Liver (tissue), 9 donors: Measurements from ENCODE around the gene DSE. TPM values are rescaled to one million over a fixed set of nuclear protein-coding genes. Genes with fewer than 3 reads are reported as not detected.

ENCODE experiments used
- DNase-seq: peaks from one replicate; pipeline ENCODE4 v3.0.0-alpha.2; 2017; ENCODE audit warnings: low spot score
- H3K27ac ChIP-seq, 2 donors: one replicate each; pipeline ENCODE4 v1.7.0; 2013; ENCODE audit warnings: inconsistent platforms in 2 of 2, low read length in 2 of 2, control low read depth in 1 of 2, low read depth in 1 of 2, mild to moderate bottlenecking in 1 of 2
- H3K27me3 ChIP-seq, 4 donors: one replicate each; pipeline versions ENCODE4 v1.6.1 to v1.7.0; 2013; ENCODE audit warnings: low read length in 3 of 4, inconsistent platforms in 1 of 4, mild to moderate bottlenecking in 1 of 4, moderate library complexity in 1 of 4; ENCODE audit not compliant: control insufficient read depth in 4 of 4, insufficient read depth in 4 of 4
- H3K36me3 ChIP-seq, 4 donors: one replicate each; pipeline versions ENCODE4 v1.6.1 to v1.7.0; 2013; ENCODE audit warnings: low read length in 3 of 4, mild to moderate bottlenecking in 3 of 4, low read depth in 1 of 4, moderate library complexity in 1 of 4; ENCODE audit not compliant: control insufficient read depth in 4 of 4, insufficient read depth in 3 of 4
- H3K4me1 ChIP-seq, 4 donors: one replicate each; pipeline versions ENCODE4 v1.6.1 to v1.7.0; 2013; ENCODE audit warnings: low read length in 3 of 4, mild to moderate bottlenecking in 3 of 4, moderate library complexity in 1 of 4; ENCODE audit not compliant: control insufficient read depth in 4 of 4, insufficient read depth in 4 of 4
- H3K4me3 ChIP-seq, 3 donors: one replicate each; pipeline versions ENCODE4 v1.6.1 to v1.7.0; 2013; ENCODE audit warnings: low read length in 3 of 3, control low read depth in 1 of 3, low read depth in 1 of 3, mild to moderate bottlenecking in 1 of 3
- H3K9ac ChIP-seq, 2 donors: one replicate each; pipeline ENCODE4 v1.7.0; 2013; ENCODE audit warnings: low read length in 2 of 2, mild to moderate bottlenecking in 2 of 2, moderate library complexity in 2 of 2, control low read depth in 1 of 2, low read depth in 1 of 2
- H3K9me3 ChIP-seq, 4 donors: one replicate each; pipeline versions ENCODE4 v1.6.1 to v1.7.0; 2013; ENCODE audit warnings: low read length in 3 of 4; ENCODE audit not compliant: control insufficient read depth in 4 of 4
- EGR1 ChIP-seq, 2 donors: IDR thresholded peaks; 2 replicates each; pipeline ENCODE4 v1.6.1; 2016 to 2018; ENCODE audit warnings: antibody characterized with exemption in 2 of 2, low read depth in 2 of 2
- FOXA1 ChIP-seq: IDR thresholded peaks from 2 replicates; pipeline ENCODE4 v1.6.1; 2016; ENCODE audit warnings: antibody characterized with exemption
- HNF4A ChIP-seq, 2 donors: conservative IDR thresholded peaks; 2 replicates each; pipeline ENCODE4 v1.6.1; 2016; ENCODE audit warnings: antibody characterized with exemption in 2 of 2, mild to moderate bottlenecking in 2 of 2
- HNF4G ChIP-seq: IDR thresholded peaks from 2 replicates; pipeline ENCODE4 v1.6.1; 2016; ENCODE audit warnings: antibody characterized with exemption
- JUND ChIP-seq, 2 donors: IDR thresholded peaks; 2 replicates each; pipeline ENCODE4 v1.6.1; 2016; ENCODE audit warnings: antibody characterized with exemption in 2 of 2
- NR2F2 ChIP-seq: IDR thresholded peaks from 2 replicates; pipeline ENCODE4 v1.6.1; 2016; ENCODE audit warnings: antibody characterized with exemption
- RAD21 ChIP-seq, 2 donors: IDR thresholded peaks; 2 replicates each; pipeline ENCODE4 v1.6.1; 2016; ENCODE audit warnings: antibody characterized with exemption in 2 of 2, mild to moderate bottlenecking in 2 of 2
- RXRA ChIP-seq, 2 donors: IDR thresholded peaks; 2 replicates each; pipeline ENCODE4 v1.6.1; 2017 to 2018; ENCODE audit warnings: antibody characterized with exemption in 2 of 2, mild to moderate bottlenecking in 1 of 2
- SP1 ChIP-seq: IDR thresholded peaks from 2 replicates; pipeline ENCODE4 v1.6.1; 2018; ENCODE audit warnings: antibody characterized with exemption, mild to moderate bottlenecking
- TAF1 ChIP-seq: conservative IDR thresholded peaks from 2 replicates; pipeline ENCODE4 v1.6.1; 2016; ENCODE audit warnings: antibody characterized with exemption, mild to moderate bottlenecking
- WGBS: extraction: QIAGEN DNeasy Blood & Tissue Kit; methylation state at CpG from one replicate; pipeline ENCODE4 v1.1.7; 2013; 5-methylcytosine and 5-hydroxymethylcytosine counted together
- polyA plus RNA-seq, 2 donors: library from polyadenylated mRNA; stranded (reverse) in 1 of 2; unstranded in 1 of 2; fragments of 200-250 nt in 1 of 2; fragments of >200 nt in 1 of 2; fragmentation: Nextera tagmentation in 1 of 2; extraction: Ambion mirVana in 1 of 2; gene quantifications; one replicate each; pipeline versions ENCODE4 v1.2.1 to v1.2.3, GENCODE V29; 2013 to 2015
- total RNA-seq, 2 donors: library from RNA; depleted of rRNA; stranded (reverse); fragments of >200 nt; gene quantifications; one replicate each; pipeline ENCODE4 v1.2.3, GENCODE V29; 2014
- TF ChIP-seq, protein P1 (sequence below): IDR thresholded peaks from 2 replicates; pipeline ENCODE4 v1.6.1; 2016; ENCODE audit warnings: antibody characterized with exemption
- donor health status: healthy.
- donor health status: healthy.
- donor health status: healthy.
- donor health status: healthy.
- donor health status: healthy.

DSE gene
- total and polyA plus RNA-seq, 4 donors, result 5.5 to 22.8 (median 9.6) TPM

DNA sequence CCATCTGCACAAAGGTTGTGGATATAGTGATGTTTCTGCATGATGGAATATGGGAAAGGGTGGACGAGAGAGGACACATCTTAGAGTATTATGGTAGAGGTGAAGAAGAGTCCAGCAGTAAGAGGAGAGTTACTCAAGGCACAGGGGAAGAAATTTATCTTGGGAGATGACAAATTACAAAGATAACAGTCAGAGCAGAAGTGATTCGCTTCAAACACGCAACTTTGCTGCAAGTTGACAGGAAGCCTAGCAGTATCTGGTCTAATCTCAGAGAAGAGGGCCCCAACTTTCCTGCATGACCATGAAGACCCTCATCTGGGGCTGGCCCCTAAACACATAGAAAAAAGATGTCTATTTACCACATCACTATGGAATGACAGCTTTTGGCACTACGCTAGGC is 89.2 kb downstream of the DSE start (continued):
- TF ChIP-seq, protein P1, sequence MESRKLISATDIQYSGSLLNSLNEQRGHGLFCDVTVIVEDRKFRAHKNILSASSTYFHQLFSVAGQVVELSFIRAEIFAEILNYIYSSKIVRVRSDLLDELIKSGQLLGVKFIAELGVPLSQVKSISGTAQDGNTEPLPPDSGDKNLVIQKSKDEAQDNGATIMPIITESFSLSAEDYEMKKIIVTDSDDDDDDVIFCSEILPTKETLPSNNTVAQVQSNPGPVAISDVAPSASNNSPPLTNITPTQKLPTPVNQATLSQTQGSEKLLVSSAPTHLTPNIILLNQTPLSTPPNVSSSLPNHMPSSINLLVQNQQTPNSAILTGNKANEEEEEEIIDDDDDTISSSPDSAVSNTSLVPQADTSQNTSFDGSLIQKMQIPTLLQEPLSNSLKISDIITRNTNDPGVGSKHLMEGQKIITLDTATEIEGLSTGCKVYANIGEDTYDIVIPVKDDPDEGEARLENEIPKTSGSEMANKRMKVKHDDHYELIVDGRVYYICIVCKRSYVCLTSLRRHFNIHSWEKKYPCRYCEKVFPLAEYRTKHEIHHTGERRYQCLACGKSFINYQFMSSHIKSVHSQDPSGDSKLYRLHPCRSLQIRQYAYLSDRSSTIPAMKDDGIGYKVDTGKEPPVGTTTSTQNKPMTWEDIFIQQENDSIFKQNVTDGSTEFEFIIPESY, result no peak

DNA sequence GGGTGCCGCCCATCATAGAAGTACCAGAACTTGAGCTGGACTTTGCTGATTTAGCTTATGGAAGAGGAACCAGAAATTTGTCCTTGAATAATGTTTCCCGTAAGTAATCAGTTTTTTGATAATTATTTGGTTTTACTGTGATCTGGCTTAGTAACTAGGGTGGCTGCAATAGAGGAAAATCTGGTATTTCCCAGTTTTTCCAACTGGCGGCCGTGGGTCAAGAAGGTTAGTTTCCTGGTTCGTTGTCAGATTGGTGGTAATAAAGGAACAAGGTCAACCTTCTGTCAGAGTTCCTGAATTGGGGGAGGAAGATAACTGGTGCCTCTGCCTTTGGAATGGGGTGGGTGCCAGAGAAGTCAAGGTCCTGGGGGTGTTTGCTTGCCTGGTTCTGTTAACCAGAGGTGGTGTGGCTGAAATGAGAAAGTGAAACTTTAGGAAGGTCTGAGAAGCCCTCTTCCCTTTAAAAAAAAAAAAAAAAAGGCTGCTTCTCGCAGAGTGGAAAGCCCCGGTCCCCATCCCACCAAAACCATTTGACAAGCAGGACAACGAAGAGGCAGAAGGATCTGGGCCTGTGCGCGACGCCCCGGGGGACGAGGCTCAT is 90.7 kb downstream of the DSE start, which contains the start of gene CALHM6:
Gene CALHM6 (plus strand): TSS at position 45 of the 601 bp plus-strand sequence. CDS start 555 bp downstream, at position 600.
- H3K4me3 ChIP-seq, result peak within 1 kb of the TSS; percentile 36 to 66 (median 60)
- H3K4me1 ChIP-seq, result peaks cover 4 to 11% (median 6%) of the 10 kb centered on the region in 4 donors
- H3K9ac ChIP-seq, result peak within 1 kb of the TSS in 1 of 2 donors; percentile 29
- H3K36me3 ChIP-seq, result no peaks in the 10 kb centered on the region
- peaks cover 0 to 1% (median 0%) of the 10 kb centered on the region in 4 donors for H3K27me3 ChIP-seq
- no peak for TF ChIP-seq HNF4G
- TF ChIP-seq, protein P1, result no peak
- TF ChIP-seq TAF1, result no peak
- peak; percentile 59 for TF ChIP-seq NR2F2
- 29% methylated on average over 13 of the region's 13 CpGs for WGBS
- no peak for DNase-seq
- peak within 1 kb of the TSS; percentile 56 to 58 for H3K27ac ChIP-seq
- H3K9me3 ChIP-seq, result no peaks in the 10 kb centered on the region

DNA sequence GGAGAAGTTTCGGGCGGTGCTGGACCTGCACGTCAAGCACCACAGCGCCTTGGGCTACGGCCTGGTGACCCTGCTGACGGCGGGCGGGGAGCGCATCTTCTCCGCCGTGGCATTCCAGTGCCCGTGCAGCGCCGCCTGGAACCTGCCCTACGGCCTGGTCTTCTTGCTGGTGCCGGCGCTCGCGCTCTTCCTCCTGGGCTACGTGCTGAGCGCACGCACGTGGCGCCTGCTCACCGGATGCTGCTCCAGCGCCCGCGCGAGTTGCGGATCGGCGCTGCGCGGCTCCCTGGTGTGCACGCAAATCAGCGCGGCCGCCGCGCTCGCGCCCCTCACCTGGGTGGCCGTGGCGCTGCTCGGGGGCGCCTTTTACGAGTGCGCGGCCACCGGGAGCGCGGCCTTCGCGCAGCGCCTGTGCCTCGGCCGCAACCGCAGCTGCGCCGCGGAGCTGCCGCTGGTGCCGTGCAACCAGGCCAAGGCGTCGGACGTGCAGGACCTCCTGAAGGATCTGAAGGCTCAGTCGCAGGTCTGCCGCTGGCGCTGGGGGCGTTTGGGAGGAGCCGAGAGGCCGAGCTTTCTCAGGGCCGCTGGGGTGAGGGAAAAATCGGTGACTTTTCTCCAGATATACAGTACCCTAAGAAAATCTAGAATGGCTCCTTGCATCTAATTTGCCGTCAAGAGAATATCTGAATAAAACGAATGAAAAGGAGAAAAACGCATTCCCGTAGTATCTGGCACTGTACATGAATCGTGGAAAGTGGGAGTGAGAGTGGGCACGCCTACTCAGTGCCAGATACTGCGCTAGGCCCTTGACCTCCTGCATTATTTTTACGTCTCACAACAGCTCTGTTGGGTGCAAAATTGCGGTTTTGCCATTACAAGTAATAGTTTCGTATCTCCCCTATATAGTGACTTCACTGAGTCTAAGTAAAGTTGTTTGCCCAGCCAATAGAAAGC is 91.5 kb downstream of the DSE start:
- H3K4me3 ChIP-seq, result peak overlapping the region; percentile 36 to 66 (median 60)
- peak overlapping the region; percentile 56 to 58 for H3K27ac ChIP-seq
- no peaks in the 10 kb centered on the region for H3K9me3 ChIP-seq
- peaks cover 4 to 11% (median 6%) of the 10 kb centered on the region in 4 donors for H3K4me1 ChIP-seq
- H3K27me3 ChIP-seq, result peaks cover 0 to 1% (median 0%) of the 10 kb centered on the region in 4 donors
- peak; percentile 42 for DNase-seq
- H3K9ac ChIP-seq, result peak overlapping the region in 1 of 2 donors; percentile 29
- TF ChIP-seq RXRA (IDR thresholded peaks at IDR 0.05) (no peak), TAF1 (no peak), FOXA1 (no peak), EGR1 (IDR thresholded peaks at IDR 0.05; ENCODE audit: low read depth in 2 of 2) (no peak), NR2F2 (no peak), JUND (IDR thresholded peaks at IDR 0.05) (no peak), HNF4A (conservative IDR thresholded peaks at IDR 0.05) (no peak), SP1 (no peak), RAD21 (IDR thresholded peaks at IDR 0.05) (no peak)
- TF ChIP-seq, protein P1, result no peak
- H3K36me3 ChIP-seq, result no peaks in the 10 kb centered on the region
- WGBS, result 11% methylated on average over 84 of the region's 84 CpGs
